Measurements from ENCODE around the gene LPCAT4.
"Not testable (repeated sequence)": the region's sequence is repeated elsewhere in the genome, so short reads cannot be mapped to it uniquely, and the experiment has no call there.

LPCAT4 gene

DNA sequence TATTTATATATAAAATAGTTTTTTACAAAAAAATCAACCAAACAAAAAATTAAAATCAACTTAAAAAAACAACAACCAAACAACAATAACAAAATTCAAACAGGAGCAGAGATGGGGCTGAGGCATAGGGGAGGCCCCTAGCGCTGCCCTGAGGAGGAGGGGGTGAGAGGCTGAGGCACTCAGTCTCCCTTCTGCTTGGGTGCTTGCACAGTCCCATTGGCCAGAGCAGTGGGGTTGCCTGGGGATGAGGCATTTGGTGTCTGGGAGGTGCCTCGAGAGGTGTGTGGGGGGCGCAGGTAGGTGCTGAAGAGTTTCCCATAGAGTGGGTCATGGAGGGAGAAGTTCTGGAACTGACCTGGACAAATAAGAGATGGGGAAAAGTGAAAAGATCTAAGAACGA is 8.0 kb downstream of the LPCAT4 start:
- TF ChIP-seq, protein P1, sequence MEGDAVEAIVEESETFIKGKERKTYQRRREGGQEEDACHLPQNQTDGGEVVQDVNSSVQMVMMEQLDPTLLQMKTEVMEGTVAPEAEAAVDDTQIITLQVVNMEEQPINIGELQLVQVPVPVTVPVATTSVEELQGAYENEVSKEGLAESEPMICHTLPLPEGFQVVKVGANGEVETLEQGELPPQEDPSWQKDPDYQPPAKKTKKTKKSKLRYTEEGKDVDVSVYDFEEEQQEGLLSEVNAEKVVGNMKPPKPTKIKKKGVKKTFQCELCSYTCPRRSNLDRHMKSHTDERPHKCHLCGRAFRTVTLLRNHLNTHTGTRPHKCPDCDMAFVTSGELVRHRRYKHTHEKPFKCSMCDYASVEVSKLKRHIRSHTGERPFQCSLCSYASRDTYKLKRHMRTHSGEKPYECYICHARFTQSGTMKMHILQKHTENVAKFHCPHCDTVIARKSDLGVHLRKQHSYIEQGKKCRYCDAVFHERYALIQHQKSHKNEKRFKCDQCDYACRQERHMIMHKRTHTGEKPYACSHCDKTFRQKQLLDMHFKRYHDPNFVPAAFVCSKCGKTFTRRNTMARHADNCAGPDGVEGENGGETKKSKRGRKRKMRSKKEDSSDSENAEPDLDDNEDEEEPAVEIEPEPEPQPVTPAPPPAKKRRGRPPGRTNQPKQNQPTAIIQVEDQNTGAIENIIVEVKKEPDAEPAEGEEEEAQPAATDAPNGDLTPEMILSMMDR (IDR thresholded peaks at IDR 0.05; ENCODE audit: low read depth, low read length), result no peak
- DNase-seq (ENCODE audit: low read depth in 2 of 2), result no peak
- H3K4me3 ChIP-seq (replicated peaks in 1 of 2; ENCODE audit: low read depth in 2 of 2, low read length in 2 of 2), result no peak overlapping the region

DNA sequence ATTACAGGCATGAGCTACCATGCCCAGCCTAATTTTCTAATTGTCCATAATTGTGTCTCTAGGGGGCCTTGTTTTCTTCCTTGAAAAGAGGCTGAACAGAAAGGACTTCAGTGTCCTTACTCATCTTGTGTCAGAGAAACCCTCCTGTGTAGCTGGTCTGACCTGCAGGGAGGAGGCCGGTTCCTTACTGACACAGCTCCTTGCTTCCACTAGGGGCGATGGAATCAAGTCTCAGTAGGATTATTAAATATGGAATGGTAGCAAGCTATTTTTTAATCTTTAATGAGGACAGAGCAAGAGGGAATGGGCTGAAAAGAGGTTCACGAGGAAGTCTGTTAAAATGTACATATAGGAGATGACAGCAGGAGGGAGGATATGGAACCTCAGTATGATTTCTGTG is 8.6 kb downstream of the LPCAT4 start:
- TF ChIP-seq, protein P1 (IDR thresholded peaks at IDR 0.05; ENCODE audit: low read depth, low read length), result peak; percentile 32
- H3K4me3 ChIP-seq (replicated peaks in 1 of 2; ENCODE audit: low read depth in 2 of 2, low read length in 2 of 2), result no peak overlapping the region
- peak in 1 of 2 donors; percentile 22 for DNase-seq (ENCODE audit: low read depth in 2 of 2)

DNA sequence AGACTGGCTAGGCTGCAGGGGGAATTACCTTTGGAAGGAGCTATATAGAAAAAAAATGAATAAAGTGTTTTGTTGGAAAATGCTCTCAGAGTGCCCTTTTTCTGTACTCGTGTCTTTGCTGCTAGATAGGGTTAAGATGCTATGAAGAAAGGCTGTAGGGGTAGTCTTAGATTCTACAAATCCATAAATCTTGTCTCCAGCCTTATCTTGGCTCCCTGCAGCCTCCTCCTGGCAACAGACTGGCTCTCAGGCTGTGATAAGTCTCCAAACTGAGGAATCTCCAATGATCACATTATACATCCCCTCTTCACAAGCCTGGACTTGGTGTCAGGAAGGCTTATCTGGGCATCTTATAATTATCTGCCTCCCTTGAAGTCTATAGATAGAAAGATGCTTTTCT is 9.3 kb downstream of the LPCAT4 start:
- no peak overlapping the region for H3K4me3 ChIP-seq (replicated peaks in 1 of 2; ENCODE audit: low read depth in 2 of 2, low read length in 2 of 2)
- DNase-seq (ENCODE audit: low read depth in 2 of 2), result no peak
- TF ChIP-seq, protein P1 (IDR thresholded peaks at IDR 0.05; ENCODE audit: low read depth, low read length), result no peak

DNA sequence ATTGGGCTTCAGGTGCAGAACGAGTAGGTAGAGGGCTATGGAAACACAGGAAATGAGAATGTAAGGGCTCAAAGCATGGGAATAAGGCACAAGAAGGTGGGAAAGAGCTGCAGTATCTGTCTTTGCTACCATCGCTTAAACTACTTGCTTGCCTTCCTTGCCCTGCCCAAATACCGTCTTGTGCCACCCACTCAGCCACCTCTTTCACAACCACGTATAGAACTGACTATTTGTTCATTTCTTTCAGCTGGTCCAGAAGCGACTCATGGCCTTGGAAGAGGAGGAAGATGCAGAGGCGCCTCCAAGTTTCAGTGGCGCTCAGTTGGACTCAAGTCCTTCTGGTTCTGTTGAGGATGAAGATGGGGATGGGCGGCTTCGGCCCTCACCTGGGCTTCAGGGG is 11.8 kb downstream of the LPCAT4 start:
- no peak for DNase-seq (ENCODE audit: low read depth in 2 of 2)
- TF ChIP-seq, protein P1 (IDR thresholded peaks at IDR 0.05; ENCODE audit: low read depth, low read length), result no peak

DNA sequence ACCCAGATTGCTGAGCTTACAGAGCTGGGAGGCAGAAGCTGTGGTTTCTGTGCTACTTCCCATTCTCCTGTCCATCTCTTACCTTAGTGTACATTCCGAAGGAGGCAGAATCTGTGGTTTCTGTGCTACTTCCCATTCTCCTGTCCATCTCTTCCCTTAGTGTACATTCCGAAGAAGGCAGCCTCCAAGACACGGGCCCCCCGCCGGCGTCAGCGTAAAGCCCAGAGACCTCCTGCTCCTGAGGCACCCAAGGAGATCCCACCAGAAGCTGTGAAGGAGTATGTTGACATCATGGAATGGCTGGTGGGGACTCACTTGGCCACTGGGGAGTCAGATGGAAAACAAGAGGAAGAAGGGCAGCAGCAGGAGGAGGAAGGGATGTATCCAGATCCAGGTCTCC is 12.7 kb downstream of the LPCAT4 start:
- TF ChIP-seq, protein P1 (IDR thresholded peaks at IDR 0.05; ENCODE audit: low read depth, low read length), result no peak
- no peak for DNase-seq (ENCODE audit: low read depth in 2 of 2)
- no peak overlapping the region for H3K4me3 ChIP-seq (replicated peaks in 1 of 2; ENCODE audit: low read depth in 2 of 2, low read length in 2 of 2)

More for the DNA sequence above, 11.8 kb downstream of the LPCAT4 start:
- H3K4me3 ChIP-seq (replicated peaks in 1 of 2; ENCODE audit: low read depth in 2 of 2, low read length in 2 of 2), result no peak overlapping the region

DNA sequence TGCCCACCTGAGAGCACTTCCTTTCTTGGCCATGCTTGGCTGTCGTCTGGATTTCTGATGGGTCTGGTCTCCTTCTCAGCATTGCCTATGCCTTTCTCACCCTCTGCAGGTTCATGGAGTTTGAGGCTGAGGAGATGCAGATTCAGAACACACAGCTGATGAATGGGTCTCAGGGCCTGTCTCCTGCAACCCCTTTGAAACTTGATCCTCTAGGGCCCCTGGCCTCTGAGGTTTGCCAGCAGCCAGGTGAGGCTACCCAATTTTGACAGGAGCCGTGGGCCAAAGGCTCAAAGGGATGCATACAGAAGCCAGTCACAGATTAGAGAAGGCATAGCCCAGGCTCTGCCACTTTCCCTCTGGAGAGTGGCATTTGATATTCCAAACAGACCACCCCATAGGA is 13.4 kb downstream of the LPCAT4 start:
- TF ChIP-seq, protein P1 (IDR thresholded peaks at IDR 0.05; ENCODE audit: low read depth, low read length), result no peak
- H3K4me3 ChIP-seq (replicated peaks in 1 of 2; ENCODE audit: low read depth in 2 of 2, low read length in 2 of 2), result no peak overlapping the region
- DNase-seq (ENCODE audit: low read depth in 2 of 2), result no peak

DNA sequence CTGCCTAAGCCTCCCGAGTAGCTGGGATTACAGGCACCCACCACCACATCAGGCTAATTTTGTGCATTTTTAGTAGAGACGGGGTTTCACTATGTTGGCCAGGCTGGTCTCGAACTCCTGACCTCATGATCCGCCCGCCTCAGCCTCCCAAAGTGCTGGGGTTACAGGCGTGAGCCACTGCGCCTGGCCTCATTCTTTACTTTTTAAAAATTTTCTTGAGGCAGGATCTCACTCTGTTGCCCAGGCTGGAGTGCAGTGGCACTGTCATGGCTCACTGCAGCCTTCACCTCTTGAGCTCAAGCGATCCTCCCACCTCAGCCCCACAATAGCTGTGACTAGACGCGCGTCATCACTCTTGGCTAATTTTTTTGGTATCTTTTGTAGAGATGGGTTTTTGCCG is 14.0 kb downstream of the LPCAT4 start:
- H3K4me3 ChIP-seq (replicated peaks in 1 of 2; ENCODE audit: low read depth in 2 of 2, low read length in 2 of 2); DNase-seq (ENCODE audit: low read depth in 2 of 2): not testable (repeated sequence)

Data from cardiac fibroblast (primary cell).